ENCODE results near the gene RADX.

The RADX gene

DNA sequence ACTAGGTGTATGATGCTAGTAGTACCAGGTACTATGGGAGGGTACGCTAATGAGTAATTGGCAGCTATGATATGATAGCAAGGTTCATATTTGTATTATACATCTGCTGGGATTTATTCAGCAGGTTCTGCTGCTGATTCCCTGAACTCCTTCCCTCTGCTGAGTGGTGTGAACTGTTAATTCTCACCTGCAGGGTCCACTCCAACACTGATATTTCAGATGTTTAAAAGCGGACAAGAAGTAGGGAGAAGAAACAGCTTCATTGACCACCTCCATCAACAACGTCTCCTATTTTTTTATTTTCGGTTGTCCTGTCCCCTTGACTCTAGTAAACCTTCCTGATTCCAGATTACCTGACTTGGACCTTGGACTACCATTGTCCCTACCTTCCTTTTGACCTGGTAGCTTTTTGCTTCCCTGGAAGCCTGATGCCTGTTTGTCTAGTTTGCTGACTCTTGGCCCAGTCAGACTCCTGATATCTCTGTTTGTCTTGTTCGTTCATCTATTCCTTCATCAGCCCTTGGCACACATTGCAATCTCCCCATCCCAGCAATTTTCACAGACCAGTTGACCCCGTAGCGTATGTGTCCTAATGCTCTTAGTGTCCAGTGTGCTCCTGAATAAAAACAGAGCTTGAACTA is 80.8 kb downstream of the RADX start:
- no peak for DNase-seq (ENCODE audit: low read depth)

DNA sequence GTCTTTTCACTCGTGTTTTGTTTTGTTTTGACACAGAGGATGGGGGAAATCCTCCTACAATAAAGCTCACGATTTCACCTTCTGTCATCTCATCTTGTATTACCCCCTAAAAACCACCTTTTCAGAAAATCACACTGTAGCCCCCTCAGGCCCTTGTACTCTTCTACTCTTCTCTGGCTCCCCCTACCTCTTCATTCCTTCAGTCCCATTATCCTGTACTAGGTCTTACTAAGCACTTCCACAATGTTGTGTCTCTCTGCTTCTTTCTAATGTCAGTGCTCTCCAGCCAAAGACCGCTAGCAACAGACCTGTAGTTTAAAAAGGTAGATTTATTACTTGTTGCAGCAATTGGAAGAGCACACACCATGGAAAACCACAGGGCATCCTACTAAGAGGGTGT is 84.7 kb downstream of the RADX start:
- no peak for DNase-seq (ENCODE audit: low read depth)

DNA sequence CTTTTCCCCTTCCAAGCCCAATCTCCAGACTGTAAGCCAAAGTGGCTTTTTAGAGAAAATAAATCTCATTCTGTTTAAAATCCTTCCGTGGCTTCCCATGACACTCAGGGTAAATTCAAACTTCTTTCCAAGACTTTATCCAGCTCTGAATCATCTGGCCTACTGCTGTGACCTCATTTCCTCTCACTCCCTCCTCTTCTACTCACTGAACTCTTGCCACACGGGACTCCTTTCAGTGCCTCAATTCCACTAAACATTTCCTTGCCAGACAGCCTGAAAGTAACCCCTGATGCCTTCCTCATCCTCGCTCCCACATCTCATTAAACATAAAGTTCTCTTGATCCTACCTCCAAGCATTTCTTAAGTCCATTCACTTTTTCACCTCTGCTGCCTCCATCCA is 86.9 kb downstream of the RADX start:
- DNase-seq (ENCODE audit: low read depth) = no peak

- no peak for DNase-seq (ENCODE audit: low read depth)
Observed at GRCh38 chrX:106702636-106703035, 90.9 kb downstream of the RADX start.

DNA sequence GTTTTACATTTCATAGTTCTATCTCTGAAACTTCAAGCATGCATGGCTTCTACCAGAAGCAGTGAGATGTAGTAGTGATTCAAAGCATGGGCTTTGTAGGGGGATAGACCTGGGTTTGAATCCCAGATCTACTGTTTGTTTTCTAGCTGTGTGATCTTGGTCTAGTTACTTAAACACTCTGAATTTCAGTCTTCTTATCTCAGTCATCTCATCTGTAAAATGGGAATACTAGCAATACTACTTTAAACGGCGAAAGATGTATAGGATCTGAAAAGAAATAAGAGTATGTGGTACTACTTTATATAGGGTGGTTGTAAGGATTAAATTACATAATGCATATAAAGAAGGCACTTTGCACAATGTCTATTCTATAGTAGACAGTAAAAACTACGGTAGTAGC is 94.7 kb downstream of the RADX start:
- DNase-seq (ENCODE audit: low read depth) = no peak

DNA sequence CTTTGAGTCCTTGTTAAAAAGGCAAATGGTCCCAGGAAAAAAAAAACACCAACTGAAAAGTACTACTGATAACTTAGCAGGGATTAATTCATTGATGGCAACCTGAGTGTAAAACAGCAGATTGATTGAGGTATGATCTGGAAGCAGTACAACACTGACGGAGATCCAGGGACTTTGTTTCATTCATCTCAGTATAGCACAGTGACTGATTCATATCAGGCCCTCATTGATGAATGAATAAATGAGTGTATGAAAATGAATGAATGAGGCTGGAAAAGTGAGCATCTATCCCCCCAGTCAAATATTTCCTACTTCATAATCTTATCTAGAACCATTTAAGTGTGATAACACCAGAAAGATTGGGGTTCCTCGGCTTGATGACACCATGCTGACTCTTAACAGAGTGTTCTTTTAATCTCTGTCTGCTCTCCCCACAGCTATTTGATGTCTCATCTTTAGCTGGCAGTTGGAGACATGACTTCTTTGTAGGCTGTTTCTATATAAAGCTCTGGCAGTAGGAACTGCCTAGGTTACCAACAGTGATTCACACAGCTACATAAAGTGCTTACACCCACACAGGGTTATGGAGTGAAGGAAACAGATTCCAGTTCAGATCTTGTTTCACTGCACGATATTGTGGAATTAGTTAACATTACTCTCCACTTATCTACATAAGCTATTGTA is 96.1 kb downstream of the RADX start:
- no peak for DNase-seq (ENCODE audit: low read depth)

DNA sequence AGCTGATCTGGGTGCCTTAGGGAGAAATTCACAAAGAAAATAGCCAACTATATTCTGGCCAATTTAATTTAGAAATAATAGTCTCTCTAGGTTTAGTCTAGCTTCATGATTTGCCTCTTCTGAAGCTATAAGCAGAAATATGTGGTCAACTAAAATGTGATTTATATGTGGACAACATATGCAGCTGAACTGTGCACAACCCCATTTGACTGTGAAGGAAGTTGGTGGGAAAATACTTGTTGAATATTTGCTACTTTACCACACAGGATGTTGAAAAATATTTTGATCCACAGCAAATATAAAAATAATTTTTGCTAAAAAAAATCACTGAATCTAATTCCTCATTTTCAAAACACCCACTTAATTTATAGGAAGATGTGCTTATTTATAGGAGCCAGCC is 99.0 kb downstream of the RADX start:
- no peak for DNase-seq (ENCODE audit: low read depth)

DNA sequence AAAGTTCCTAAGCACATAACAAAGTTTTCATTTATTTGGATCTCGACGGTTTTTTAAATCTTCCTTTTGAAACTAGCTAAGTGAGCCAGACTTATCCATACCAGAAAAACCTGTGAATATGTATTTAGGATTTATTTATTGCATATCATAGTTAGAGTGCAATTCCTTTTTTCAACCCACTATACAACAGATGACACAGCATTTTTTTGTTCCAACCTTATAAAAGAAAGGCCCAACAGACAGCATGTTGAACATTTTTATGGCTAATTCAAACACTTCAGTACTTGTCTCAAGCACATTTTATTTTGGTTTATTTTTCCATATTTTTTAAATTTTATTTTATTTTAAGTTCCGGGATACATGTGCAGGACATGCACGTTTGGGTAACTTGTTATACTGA is 99.6 kb downstream of the RADX start:
- no peak for DNase-seq (ENCODE audit: low read depth)

DNA sequence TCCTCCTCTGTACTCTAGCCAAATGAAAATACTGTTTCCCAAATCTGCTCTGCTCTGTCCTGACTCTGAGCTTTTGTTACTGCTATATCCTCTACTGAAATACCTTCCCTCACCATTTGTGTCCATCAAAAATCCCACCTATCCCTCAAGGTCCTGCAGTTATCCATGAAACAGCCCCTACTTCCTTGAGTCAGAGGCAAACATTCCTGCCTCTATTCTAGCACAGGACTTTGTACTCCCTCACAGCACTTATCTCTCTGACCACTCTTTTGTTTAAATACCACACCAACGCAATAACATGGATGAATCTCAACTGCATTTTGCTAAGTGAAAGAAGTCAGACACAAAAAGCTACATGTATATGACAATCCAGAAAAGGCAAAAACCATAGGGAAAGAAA is 104.2 kb downstream of the RADX start:
- no peak for DNase-seq (ENCODE audit: low read depth)

DNA sequence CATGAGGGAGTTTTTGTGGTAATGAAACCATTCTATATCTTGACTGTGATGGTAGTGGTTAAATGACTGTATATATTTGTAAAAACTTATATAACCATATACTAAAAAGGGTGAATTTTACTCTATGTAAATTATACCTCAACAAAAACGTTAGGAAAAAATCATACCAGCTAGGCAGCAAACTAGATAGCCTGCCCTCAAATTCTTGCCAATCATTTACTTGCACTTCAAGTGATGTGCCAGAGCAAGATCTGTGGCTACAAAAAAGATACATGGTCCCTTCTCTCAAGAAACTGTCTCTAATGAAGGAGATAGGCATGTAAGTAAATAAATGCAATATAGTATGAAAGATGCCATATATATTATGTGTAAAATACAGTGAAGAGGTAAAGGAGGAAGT is 104.7 kb downstream of the RADX start:
- DNase-seq (ENCODE audit: low read depth) = no peak

DNA sequence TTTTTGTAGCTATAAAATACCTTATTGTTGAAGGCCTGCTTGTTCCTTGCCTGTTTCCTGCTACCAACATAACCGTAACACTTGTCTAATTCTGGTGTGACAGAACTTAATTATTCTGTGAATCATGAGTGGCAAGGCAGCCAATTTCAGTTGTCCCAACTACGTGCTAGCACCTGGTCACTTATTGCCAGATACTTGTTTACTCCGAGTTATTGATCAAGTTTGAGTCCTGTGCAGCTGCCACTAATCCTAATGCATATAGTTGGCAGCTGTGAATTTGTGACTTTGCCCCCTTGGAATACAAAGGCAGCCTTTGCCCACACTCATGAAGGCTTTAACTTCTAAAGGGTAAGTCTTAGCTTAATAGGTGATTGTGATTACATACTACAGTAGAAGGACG is 106.9 kb downstream of the RADX start:
- DNase-seq (ENCODE audit: low read depth) = no peak

DNA sequence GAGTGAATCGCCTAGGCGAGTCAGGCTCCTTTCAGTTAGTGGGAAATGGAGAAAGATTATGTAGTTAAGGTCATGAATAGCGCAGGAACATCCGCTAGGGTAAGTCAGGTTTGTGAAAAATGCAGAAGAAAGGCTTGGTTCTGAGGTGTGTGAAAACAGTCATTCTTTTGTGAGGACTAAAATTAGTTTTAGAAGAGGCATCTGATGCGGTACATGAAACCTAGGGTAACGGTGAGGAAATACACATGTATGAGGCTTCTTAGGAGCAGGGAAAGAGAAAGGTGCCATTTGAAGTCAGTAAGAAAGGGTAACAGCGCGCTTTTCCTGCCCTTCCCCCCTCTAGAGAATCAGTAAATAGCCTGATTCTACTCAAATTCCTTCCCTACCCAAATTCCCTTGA is 114.2 kb downstream of the RADX start:
- no peak for DNase-seq (ENCODE audit: low read depth)

GRCh38 chrX:106726485-106727437 is 115.0 kb downstream of the RADX start, which contains the start of gene RNF128:
Gene RNF128, plus strand, starts transcription at chrX:106726701. Its CDS starts 213 bp downstream, at chrX:106726914.
- DNase-seq (ENCODE audit: low read depth) = no peak

- no peak for DNase-seq (ENCODE audit: low read depth)
Observed at GRCh38 chrX:106728337-106728736, 116.6 kb downstream of the RADX start.
